ENCODE data around the gene KAT8.
"Not testable (repeated sequence)": the region's sequence is repeated elsewhere in the genome, so short reads cannot be mapped to it uniquely, and the experiment has no call there.

The KAT8 gene

DNA sequence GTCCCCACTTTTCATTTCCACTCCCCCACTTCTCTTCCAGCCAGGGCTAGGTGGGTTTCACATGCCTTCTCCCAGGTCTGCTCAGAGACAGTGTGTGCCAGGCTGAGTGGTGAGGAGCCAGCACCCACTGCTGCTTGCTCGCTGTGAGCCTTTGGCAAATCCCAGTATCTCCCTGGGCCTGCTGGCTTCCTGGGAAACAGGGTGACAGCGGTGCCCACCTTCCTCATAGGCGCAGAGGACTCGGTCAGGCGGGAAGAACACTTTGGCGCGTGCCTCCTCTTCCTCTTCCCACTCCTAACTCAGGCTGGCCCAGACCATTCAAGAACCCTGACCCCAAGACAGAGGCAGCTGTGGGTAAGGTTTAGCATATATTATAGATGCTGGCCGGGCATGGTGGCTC is 28.3 kb upstream of the KAT8 start:
- Histone ChIP-seq H3K4me1 (ENCODE audit: control insufficient read depth in 5 of 5, insufficient read depth in 5 of 5, low read length in 5 of 5) (peaks cover 0 to 11% (median 11%) of the 10 kb centered on the region in 5 donors), H3K9me3 (ENCODE audit: control insufficient read depth in 5 of 5, low read length in 5 of 5) (no peaks in the 10 kb centered on the region), H3K9ac (ENCODE audit: low read length in 5 of 5) (no peak overlapping the region), H3K36me3 (ENCODE audit: control insufficient read depth in 5 of 5, insufficient read depth in 5 of 5, low read length in 5 of 5) (peaks cover 0 to 61% (median 43%) of the 10 kb centered on the region in 5 donors), H3K4me3 (ENCODE audit: low read depth in 1 of 5, low read length in 5 of 5) (no peak overlapping the region), H3K27ac (ENCODE audit: low read depth, low read length) (no peak overlapping the region), H3K27me3 (ENCODE audit: control insufficient read depth in 5 of 5, insufficient read depth in 4 of 5, low read length in 5 of 5) (no peaks in the 10 kb centered on the region)

DNA sequence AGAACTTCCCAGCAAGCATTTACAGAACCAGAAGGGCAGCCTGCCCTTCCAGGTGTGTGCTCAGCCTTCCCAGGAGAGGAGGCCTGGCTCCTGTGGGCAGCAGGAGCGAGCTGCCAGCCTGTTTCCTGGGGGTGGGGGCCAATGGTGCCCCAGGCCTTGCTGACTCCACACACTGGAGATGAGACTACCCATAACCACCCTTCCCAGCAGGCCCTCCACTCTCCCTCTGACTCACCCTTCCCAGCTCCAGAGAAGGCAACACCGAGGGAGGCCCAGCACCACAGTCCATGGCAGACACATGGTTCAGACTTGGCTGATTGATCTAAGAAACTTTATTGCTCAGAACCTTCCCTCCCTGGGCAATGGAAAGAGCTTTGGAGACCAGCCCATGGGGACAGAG is 26.9 kb upstream of the KAT8 start:
- Histone ChIP-seq H3K9ac (ENCODE audit: low read length in 5 of 5) (no peak overlapping the region), H3K36me3 (ENCODE audit: control insufficient read depth in 5 of 5, insufficient read depth in 5 of 5, low read length in 5 of 5) (peaks cover 0 to 48% (median 30%) of the 10 kb centered on the region in 5 donors), H3K9me3 (ENCODE audit: control insufficient read depth in 5 of 5, low read length in 5 of 5) (no peaks in the 10 kb centered on the region), H3K27ac (ENCODE audit: low read depth, low read length) (no peak overlapping the region), H3K27me3 (ENCODE audit: control insufficient read depth in 5 of 5, insufficient read depth in 4 of 5, low read length in 5 of 5) (no peaks in the 10 kb centered on the region), H3K4me3 (ENCODE audit: low read depth in 1 of 5, low read length in 5 of 5) (no peak overlapping the region), H3K4me1 (ENCODE audit: control insufficient read depth in 5 of 5, insufficient read depth in 5 of 5, low read length in 5 of 5) (peaks cover 0 to 21% (median 14%) of the 10 kb centered on the region in 5 donors)

DNA sequence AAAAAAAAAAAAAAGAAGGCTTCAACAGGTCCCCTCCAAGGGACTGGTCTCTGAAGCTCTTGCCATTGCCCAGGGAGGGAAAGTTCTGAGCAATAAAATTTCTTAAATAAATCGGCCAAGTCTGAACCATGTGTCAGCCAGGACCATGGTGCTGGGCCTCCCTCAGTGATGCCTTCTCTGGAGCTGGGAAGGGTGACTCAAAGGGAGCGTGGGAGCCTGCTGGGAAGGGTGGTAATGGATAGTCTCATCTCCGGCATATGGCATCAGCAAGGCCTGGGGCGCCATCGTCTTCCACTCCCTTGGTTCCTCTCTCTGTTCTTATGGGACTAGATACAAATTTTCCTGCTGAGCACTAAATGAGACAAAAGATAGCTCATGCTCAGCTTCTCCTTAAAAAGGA is 25.1 kb upstream of the KAT8 start:
- H3K4me1 ChIP-seq (ENCODE audit: control insufficient read depth in 5 of 5, insufficient read depth in 5 of 5, low read length in 5 of 5) = peaks cover 0 to 24% (median 16%) of the 10 kb centered on the region in 5 donors
- no peaks in the 10 kb centered on the region for H3K9me3 ChIP-seq (ENCODE audit: control insufficient read depth in 5 of 5, low read length in 5 of 5)
- no peak overlapping the region for H3K4me3 ChIP-seq (ENCODE audit: low read depth in 1 of 5, low read length in 5 of 5)
- peaks cover 0 to 32% (median 19%) of the 10 kb centered on the region in 5 donors for H3K36me3 ChIP-seq (ENCODE audit: control insufficient read depth in 5 of 5, insufficient read depth in 5 of 5, low read length in 5 of 5)
- no peak overlapping the region for H3K9ac ChIP-seq (ENCODE audit: low read length in 5 of 5)
- no peak overlapping the region for H3K27ac ChIP-seq (ENCODE audit: low read depth, low read length)
- no peaks in the 10 kb centered on the region for H3K27me3 ChIP-seq (ENCODE audit: control insufficient read depth in 5 of 5, insufficient read depth in 4 of 5, low read length in 5 of 5)

DNA sequence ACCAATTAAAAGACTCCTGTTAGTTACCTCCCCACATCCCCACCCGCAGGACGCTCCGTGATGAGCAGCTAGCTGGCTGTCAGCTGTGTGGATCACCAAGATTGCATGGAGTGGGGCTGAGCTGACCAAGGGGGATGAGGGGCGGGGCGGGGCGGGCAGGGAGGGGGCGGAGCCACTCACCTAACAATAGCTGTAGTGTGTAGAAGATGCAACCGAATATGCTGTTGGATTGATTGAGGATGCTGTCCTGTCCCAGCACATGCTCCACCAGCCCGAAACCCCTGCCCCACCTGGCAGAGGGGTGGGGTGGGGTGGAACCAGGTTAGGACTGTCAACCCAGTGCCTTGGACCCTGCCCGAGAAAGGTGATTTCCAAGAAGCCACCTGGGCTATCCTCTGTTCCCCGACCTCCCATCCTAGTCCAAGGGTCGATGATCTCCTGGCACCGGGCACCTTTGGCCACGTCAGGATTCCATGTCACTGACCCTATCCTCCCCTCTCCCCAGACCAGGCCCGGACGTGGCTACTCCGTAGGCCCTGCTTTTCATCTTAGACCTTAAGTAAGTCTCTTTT is 24.2 kb upstream of the KAT8 start:
- Histone ChIP-seq H3K27ac (ENCODE audit: low read depth, low read length) (no peak overlapping the region), H3K4me3 (ENCODE audit: low read depth in 1 of 5, low read length in 5 of 5) (peak overlapping the region in 2 of 5 donors; percentile 36)

DNA sequence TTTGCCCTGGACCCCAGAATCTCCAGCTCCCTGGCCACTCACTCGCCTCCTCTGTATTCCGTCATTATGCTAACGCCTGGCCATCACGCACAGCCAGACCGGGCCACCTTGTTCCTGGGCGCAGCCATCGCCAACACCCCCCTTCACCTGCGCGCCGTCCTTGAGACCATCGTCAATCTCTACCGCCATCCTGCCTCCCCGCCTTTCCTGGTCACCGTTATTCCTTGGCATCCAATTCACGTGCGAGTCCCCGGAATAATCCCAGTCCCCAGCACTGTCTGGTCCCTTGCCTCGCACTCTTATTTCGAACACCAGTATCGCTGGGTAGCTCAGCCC is 23.4 kb upstream of the KAT8 start:
- Histone ChIP-seq H3K4me3 (ENCODE audit: low read depth in 1 of 5, low read length in 5 of 5) (peak overlapping the region; percentile 84 to 97 (median 90)), H3K27ac (ENCODE audit: low read depth, low read length) (peak overlapping the region; percentile 50), H3K27me3 (ENCODE audit: control insufficient read depth in 5 of 5, insufficient read depth in 4 of 5, low read length in 5 of 5) (no peaks in the 10 kb centered on the region), H3K9ac (ENCODE audit: low read length in 5 of 5) (peak overlapping the region in 4 of 5 donors; percentile 67 to 95 (median 84)), H3K36me3 (ENCODE audit: control insufficient read depth in 5 of 5, insufficient read depth in 5 of 5, low read length in 5 of 5) (peaks cover 0 to 16% (median 15%) of the 10 kb centered on the region in 5 donors), H3K4me1 (ENCODE audit: control insufficient read depth in 5 of 5, insufficient read depth in 5 of 5, low read length in 5 of 5) (peaks cover 0 to 24% (median 16%) of the 10 kb centered on the region in 5 donors), H3K9me3 (ENCODE audit: control insufficient read depth in 5 of 5, low read length in 5 of 5) (no peaks in the 10 kb centered on the region)

More for the DNA sequence above, 24.2 kb upstream of the KAT8 start:
- H3K9me3 ChIP-seq (ENCODE audit: control insufficient read depth in 5 of 5, low read length in 5 of 5) = no peaks in the 10 kb centered on the region
- H3K9ac ChIP-seq (ENCODE audit: low read length in 5 of 5) = peak overlapping the region in 2 of 5 donors; percentile 80 to 87
- peaks cover 0 to 24% (median 17%) of the 10 kb centered on the region in 5 donors for H3K36me3 ChIP-seq (ENCODE audit: control insufficient read depth in 5 of 5, insufficient read depth in 5 of 5, low read length in 5 of 5)
- H3K4me1 ChIP-seq (ENCODE audit: control insufficient read depth in 5 of 5, insufficient read depth in 5 of 5, low read length in 5 of 5) = peaks cover 0 to 24% (median 16%) of the 10 kb centered on the region in 5 donors
- no peaks in the 10 kb centered on the region for H3K27me3 ChIP-seq (ENCODE audit: control insufficient read depth in 5 of 5, insufficient read depth in 4 of 5, low read length in 5 of 5)

DNA sequence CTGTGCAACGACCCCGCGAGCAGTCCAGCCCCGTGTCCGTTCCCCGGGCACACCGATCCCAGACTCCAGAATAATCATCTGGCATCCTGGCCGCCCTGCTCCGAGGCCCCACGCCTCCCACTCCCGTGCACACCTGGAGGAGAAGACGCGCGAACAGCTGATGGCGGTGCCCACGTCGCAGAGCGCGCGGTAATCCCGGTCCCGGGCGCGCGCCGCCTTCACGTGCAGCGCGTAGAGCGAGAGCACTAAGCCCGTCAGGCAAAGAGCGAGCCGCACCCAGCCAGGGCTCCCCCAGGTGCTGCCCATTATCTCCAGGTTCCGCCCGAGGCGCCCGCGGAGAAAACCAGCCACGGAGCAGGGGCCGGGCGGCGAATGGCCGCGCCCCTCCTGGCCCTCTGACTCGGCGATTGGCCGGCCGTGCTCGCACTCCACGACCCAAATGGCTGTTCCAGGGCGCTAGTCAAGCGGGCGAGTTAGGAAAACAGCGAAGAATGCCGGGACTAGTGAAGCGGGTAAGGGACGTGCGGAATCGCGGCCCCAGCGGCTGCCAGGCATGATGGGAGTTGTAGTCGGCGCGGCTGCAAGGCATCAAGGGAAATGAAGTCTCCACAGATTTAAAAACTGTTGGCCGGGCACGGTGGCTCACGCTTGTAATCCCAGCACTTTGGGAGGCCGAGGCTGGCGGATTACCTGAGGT is 22.9 kb upstream of the KAT8 start, which contains the start of gene VKORC1:
TSS of gene VKORC1 (minus strand) at position 374 of the 697 bp plus-strand sequence. CDS start at position 306, 68 bp downstream.
- Histone ChIP-seq H3K27me3 (ENCODE audit: control insufficient read depth in 5 of 5, insufficient read depth in 4 of 5, low read length in 5 of 5) (no peaks in the 10 kb centered on the region), H3K9ac (ENCODE audit: low read length in 5 of 5) (peak within 1 kb of the TSS in 4 of 5 donors; percentile 67 to 95 (median 84)), H3K27ac (ENCODE audit: low read depth, low read length) (peak within 1 kb of the TSS; percentile 50), H3K4me1 (ENCODE audit: control insufficient read depth in 5 of 5, insufficient read depth in 5 of 5, low read length in 5 of 5) (peaks cover 0 to 24% (median 16%) of the 10 kb centered on the region in 5 donors), H3K4me3 (ENCODE audit: low read depth in 1 of 5, low read length in 5 of 5) (peak within 1 kb of the TSS; percentile 84 to 97 (median 90)), H3K9me3 (ENCODE audit: control insufficient read depth in 5 of 5, low read length in 5 of 5) (peaks cover 0 to under 1% (median 0%) of the 10 kb centered on the region in 5 donors), H3K36me3 (ENCODE audit: control insufficient read depth in 5 of 5, insufficient read depth in 5 of 5, low read length in 5 of 5) (peaks cover 0 to 15% (median 12%) of the 10 kb centered on the region in 5 donors)

DNA sequence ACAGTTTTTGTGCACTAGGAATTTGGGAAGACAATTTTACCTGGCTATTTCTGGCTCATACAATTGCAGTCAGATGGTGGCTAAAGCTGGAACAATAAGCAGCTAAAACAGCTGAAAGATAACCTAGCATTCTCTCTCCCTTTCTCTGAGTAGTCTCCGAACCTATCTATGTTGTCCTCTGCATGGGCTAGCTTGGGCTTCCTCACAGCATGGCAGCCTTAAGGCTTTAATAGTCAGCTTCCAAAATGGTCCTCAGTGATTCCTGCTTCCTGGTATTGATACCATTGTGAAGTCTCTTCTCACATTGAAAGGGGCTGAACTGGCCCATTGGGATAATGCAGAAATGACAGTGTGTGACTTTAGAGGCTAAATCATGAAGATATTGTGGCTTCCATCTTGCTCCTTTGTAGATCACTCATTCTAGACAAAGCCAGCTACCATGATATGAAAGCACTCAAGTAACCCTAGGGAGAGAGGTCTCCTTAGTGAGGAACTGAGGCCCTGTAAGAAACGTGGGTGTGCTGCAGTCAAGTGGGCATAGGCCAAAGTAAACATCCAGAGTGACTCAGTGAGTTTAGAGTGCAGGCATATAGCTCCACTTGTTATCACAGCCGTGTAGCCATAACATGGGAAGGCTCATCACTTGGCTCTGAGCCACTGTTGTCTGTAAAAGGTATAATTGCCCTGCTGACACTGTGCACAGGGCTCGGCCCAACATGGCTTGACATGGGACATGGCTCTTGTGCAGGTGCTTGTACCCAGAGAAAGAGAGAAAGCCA is 17.4 kb upstream of the KAT8 start:
- no peak overlapping the region for H3K9ac ChIP-seq (ENCODE audit: low read length in 5 of 5)
- no peaks in the 10 kb centered on the region for H3K27me3 ChIP-seq (ENCODE audit: control insufficient read depth in 5 of 5, insufficient read depth in 4 of 5, low read length in 5 of 5)
- H3K4me1 ChIP-seq (ENCODE audit: control insufficient read depth in 5 of 5, insufficient read depth in 5 of 5, low read length in 5 of 5) = peaks cover 0 to 9% (median 4%) of the 10 kb centered on the region in 5 donors
- peaks cover 0 to 8% (median 5%) of the 10 kb centered on the region in 5 donors for H3K9me3 ChIP-seq (ENCODE audit: control insufficient read depth in 5 of 5, low read length in 5 of 5)
- no peaks in the 10 kb centered on the region for H3K36me3 ChIP-seq (ENCODE audit: control insufficient read depth in 5 of 5, insufficient read depth in 5 of 5, low read length in 5 of 5)
- no peak overlapping the region for H3K4me3 ChIP-seq (ENCODE audit: low read depth in 1 of 5, low read length in 5 of 5)
- H3K27ac ChIP-seq (ENCODE audit: low read depth, low read length) = no peak overlapping the region

DNA sequence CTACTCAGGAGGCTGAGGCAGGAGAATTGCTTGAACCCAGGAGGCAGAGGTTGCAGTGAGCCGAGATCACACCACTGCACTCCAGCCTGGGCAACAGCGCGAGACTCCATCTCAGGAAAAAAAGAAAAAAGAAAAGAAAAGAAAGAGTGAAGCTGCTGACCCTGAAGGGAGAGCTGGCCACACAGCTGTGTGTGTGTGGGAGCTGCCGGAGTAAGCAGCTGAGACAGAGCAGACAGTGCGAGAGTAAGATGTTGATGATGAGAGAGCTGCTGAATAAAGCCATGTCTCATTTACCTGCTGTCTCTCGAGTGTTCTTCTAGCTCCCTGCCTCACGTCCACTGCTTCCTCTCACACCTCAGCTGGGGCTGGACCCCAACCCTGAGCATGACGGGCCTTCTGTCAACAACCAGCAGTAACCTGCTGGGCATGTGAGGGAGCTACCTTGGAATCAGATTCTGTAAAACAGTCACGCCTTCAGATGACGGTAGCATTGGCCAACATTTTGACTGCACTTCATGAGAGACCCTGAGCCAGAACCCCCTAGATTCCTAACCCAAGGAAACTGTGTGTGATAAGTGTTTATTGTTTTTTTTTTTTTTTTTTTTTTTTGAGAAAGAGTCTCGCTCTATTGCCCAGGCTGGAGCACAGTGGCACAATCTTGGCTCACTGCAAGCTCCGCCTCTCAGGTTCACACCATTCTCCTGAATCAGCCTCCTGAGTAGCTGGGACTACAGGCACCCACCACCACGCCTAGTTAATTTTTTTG is 16.4 kb upstream of the KAT8 start:
- not testable (repeated sequence) for H3K36me3 ChIP-seq (ENCODE audit: control insufficient read depth in 5 of 5, insufficient read depth in 5 of 5, low read length in 5 of 5); H3K27me3 ChIP-seq (ENCODE audit: control insufficient read depth in 5 of 5, insufficient read depth in 4 of 5, low read length in 5 of 5); H3K27ac ChIP-seq (ENCODE audit: low read depth, low read length); H3K4me1 ChIP-seq (ENCODE audit: control insufficient read depth in 5 of 5, insufficient read depth in 5 of 5, low read length in 5 of 5); H3K9ac ChIP-seq (ENCODE audit: low read length in 5 of 5); H3K4me3 ChIP-seq (ENCODE audit: low read depth in 1 of 5, low read length in 5 of 5); H3K9me3 ChIP-seq (ENCODE audit: control insufficient read depth in 5 of 5, low read length in 5 of 5)

DNA sequence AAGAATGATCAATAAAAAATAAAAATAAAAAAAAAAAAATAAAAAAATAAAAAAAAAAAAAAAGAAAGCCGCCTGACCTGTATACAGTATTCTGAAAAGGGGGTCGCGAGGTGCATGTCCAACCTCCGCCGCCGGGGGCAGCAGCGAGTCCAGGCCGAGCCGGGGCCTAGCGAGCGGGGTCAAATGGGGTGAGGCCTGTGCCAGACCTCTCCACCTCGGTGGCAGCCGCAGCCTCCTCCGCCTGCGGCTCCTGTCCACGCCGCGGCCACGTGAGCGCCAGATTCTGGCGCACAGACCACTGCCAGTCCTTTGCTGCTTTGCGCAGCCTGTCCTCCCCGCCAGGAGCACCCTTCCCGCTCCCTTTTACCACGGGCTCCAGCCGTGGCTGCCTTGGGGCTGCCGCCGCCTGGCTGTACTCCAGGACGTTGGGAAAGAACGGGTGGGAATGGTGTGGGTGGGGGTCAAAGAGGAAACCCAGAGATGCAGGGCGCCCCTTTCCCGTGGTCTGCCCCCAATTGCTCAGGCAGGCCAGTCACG is 11.7 kb upstream of the KAT8 start:
- H3K36me3 ChIP-seq (ENCODE audit: control insufficient read depth in 5 of 5, insufficient read depth in 5 of 5, low read length in 5 of 5) = peaks cover 0 to 16% (median 15%) of the 10 kb centered on the region in 5 donors
- no peaks in the 10 kb centered on the region for H3K27me3 ChIP-seq (ENCODE audit: control insufficient read depth in 5 of 5, insufficient read depth in 4 of 5, low read length in 5 of 5)
- peaks cover 2 to 28% (median 21%) of the 10 kb centered on the region in 5 donors for H3K4me1 ChIP-seq (ENCODE audit: control insufficient read depth in 5 of 5, insufficient read depth in 5 of 5, low read length in 5 of 5)
- H3K9me3 ChIP-seq (ENCODE audit: control insufficient read depth in 5 of 5, low read length in 5 of 5) = no peaks in the 10 kb centered on the region
- H3K27ac ChIP-seq (ENCODE audit: low read depth, low read length) = no peak overlapping the region
- peak overlapping the region in 3 of 5 donors; percentile 34 to 48 (median 36) for H3K4me3 ChIP-seq (ENCODE audit: low read depth in 1 of 5, low read length in 5 of 5)
- H3K9ac ChIP-seq (ENCODE audit: low read length in 5 of 5) = no peak overlapping the region
